ENCODE measurements around the gene RTBDN. TPM values are rescaled to one million over a fixed set of nuclear protein-coding genes. Genes with fewer than 3 reads are reported as not detected.

Gene RTBDN
- total and polyA plus RNA-seq, 10 of the 15 experiments (the other 5 are each of a cell fraction or from before 2014, with no cell fraction given), result 0.45 TPM; not detected in 9

GRCh38 chr19:12881172-12881808, 46.9 kb upstream of the RTBDN start, which contains the start of gene DNASE2 (continued):
- TF ChIP-seq, protein P1, sequence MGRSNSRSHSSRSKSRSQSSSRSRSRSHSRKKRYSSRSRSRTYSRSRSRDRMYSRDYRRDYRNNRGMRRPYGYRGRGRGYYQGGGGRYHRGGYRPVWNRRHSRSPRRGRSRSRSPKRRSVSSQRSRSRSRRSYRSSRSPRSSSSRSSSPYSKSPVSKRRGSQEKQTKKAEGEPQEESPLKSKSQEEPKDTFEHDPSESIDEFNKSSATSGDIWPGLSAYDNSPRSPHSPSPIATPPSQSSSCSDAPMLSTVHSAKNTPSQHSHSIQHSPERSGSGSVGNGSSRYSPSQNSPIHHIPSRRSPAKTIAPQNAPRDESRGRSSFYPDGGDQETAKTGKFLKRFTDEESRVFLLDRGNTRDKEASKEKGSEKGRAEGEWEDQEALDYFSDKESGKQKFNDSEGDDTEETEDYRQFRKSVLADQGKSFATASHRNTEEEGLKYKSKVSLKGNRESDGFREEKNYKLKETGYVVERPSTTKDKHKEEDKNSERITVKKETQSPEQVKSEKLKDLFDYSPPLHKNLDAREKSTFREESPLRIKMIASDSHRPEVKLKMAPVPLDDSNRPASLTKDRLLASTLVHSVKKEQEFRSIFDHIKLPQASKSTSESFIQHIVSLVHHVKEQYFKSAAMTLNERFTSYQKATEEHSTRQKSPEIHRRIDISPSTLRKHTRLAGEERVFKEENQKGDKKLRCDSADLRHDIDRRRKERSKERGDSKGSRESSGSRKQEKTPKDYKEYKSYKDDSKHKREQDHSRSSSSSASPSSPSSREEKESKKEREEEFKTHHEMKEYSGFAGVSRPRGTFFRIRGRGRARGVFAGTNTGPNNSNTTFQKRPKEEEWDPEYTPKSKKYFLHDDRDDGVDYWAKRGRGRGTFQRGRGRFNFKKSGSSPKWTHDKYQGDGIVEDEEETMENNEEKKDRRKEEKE (IDR thresholded peaks at IDR 0.05), result no peak
- TF ChIP-seq ZBTB11 (CRISPR knock-in tag; IDR thresholded peaks at IDR 0.05) (no peak), EZH2 (IDR thresholded peaks at IDR 0.05; ENCODE audit: borderline replicate concordance, control insufficient read depth, low read depth, low read length) (no peak), HDAC2 (IDR thresholded peaks at IDR 0.05) (no peak), ZNF207 (IDR thresholded peaks at IDR 0.05; ENCODE audit: borderline replicate concordance) (peak; percentile 62; the same call in 1 of the 2 replicates), RBBP5 (conservative IDR thresholded peaks at IDR 0.05) (no peak), ELK1 (IDR thresholded peaks at IDR 0.05; ENCODE audit: low read depth, low read length) (no peak), ZNF217 (IDR thresholded peaks at IDR 0.05) (no peak), SP1 (IDR thresholded peaks at IDR 0.05; ENCODE audit: low read depth, low read length) (no peak), YY1 (IDR thresholded peaks at IDR 0.05; ENCODE audit: low read depth, low read length) (0 out of 2 replicates have a peak, but pooled peaks have one; percentile 8), NFXL1 (IDR thresholded peaks at IDR 0.05; ENCODE audit: borderline replicate concordance) (no peak), PML (IDR thresholded peaks at IDR 0.05; ENCODE audit: low read length) (0 out of 2 replicates have a peak, but pooled peaks have one; percentile 59), TAF1 (IDR thresholded peaks at IDR 0.05; ENCODE audit: borderline replicate concordance, low read depth, low read length) (0 out of 2 replicates have a peak, but pooled peaks have one; percentile 39), NR2C2 (IDR thresholded peaks at IDR 0.05; ENCODE audit: borderline replicate concordance, control insufficient read depth, insufficient read length, low read depth) (no peak), SIN3A (IDR thresholded peaks at IDR 0.05; ENCODE audit: low read depth, low read length) (peak; percentile 39; the same call in 1 of the 2 replicates), MTA3 (IDR thresholded peaks at IDR 0.05; ENCODE audit: borderline replicate concordance, low read length) (no peak), USF2 (IDR thresholded peaks at IDR 0.05; ENCODE audit: borderline replicate concordance, low read depth, low read length) (peak; percentile 20), CBX3 (IDR thresholded peaks at IDR 0.05; ENCODE audit: borderline replicate concordance, low read depth) (no peak), ASH2L (IDR thresholded peaks at IDR 0.05; ENCODE audit: borderline replicate concordance, low read depth) (no peak), CHD2 (IDR thresholded peaks at IDR 0.05; ENCODE audit: borderline replicate concordance, low read depth, low read length) (0 out of 2 replicates have a peak, but pooled peaks have one; percentile 41)
- TF ChIP-seq, protein P2, sequence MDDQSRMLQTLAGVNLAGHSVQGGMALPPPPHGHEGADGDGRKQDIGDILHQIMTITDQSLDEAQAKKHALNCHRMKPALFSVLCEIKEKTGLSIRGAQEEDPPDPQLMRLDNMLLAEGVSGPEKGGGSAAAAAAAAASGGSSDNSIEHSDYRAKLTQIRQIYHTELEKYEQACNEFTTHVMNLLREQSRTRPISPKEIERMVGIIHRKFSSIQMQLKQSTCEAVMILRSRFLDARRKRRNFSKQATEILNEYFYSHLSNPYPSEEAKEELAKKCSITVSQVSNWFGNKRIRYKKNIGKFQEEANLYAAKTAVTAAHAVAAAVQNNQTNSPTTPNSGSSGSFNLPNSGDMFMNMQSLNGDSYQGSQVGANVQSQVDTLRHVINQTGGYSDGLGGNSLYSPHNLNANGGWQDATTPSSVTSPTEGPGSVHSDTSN (IDR thresholded peaks at IDR 0.05; ENCODE audit: insufficient replicate concordance, low read depth, low read length), result no peak
